SH-SY5Y (cell line): Measurements from ENCODE around the gene PJA1.

ENCODE experiments used
- GATA2 ChIP-seq: IDR thresholded peaks from 2 replicates; pipeline ENCODE4 v1.6.1; 2011; ENCODE audit warnings: mild to moderate bottlenecking, low read depth, low read length
- GATA3 ChIP-seq: IDR thresholded peaks from 2 replicates; pipeline ENCODE4 v1.6.1; 2011; ENCODE audit warnings: low read depth, mild to moderate bottlenecking, low read length, moderate library complexity

- TF ChIP-seq GATA2 (no peak), GATA3 (no peak)
Measured at GRCh38 chrX:69152417-69152841, 12.8 kb downstream of the PJA1 start.
